Effector memory CD8-positive, alpha-beta T cell (primary cell): ENCODE results near the gene PDSS2.
"Not testable (repeated sequence)": the region's sequence is repeated elsewhere in the genome, so short reads cannot be mapped to it uniquely, and the experiment has no call there.

Source experiments
- ATAC-seq: fragments of 150-1000 bp; cut with Tn5 transposase; replicated peaks from 2 replicates; pipeline ENCODE4 v1.10.0; 2021; ENCODE audit warnings: mild to moderate bottlenecking, moderate library complexity
- DNase-seq, 3 experiments: peaks; one replicate each; pipeline ENCODE4 v3.0.0; 2021
- H3K27ac Mint-ChIP-seq, 2 donors: one replicate each; pipeline ENCODE4 v1.8.0; 2022; ENCODE audit warnings: mild to moderate bottlenecking in 2 of 2, mixed read lengths in 2 of 2, moderate library complexity in 2 of 2
- H3K27me3 Mint-ChIP-seq, 2 donors: one replicate each; pipeline ENCODE4 v1.8.0; 2022; ENCODE audit warnings: mixed read lengths in 2 of 2
- H3K36me3 Mint-ChIP-seq: one replicate; pipeline ENCODE4 v1.8.0; 2022; ENCODE audit warnings: mild to moderate bottlenecking, moderate library complexity, mixed read lengths; ENCODE audit not compliant: insufficient read depth
- H3K4me1 Mint-ChIP-seq, 2 donors: one replicate each; pipeline ENCODE4 v1.8.0; 2022; ENCODE audit warnings: low read depth in 2 of 2, mixed read lengths in 2 of 2
- H3K4me3 Mint-ChIP-seq, 2 donors: one replicate each; pipeline ENCODE4 v1.8.0; 2022; ENCODE audit warnings: mild to moderate bottlenecking in 2 of 2, mixed read lengths in 2 of 2, moderate library complexity in 2 of 2
- H3K9me3 Mint-ChIP-seq, 2 donors: one replicate each; pipeline ENCODE4 v1.8.0; 2022; ENCODE audit warnings: mixed read lengths in 2 of 2

Gene PDSS2

GRCh38 chr6:107489636-107490565 lies 30.5 kb upstream of the PDSS2 start, which contains the start of gene SOBP:
Gene SOBP, plus strand, starts transcription at chr6:107490117. Its CDS starts 500 bp downstream, at chr6:107490617.
- no peaks in the 10 kb centered on the region for H3K9me3 Mint-ChIP-seq
- H3K4me3 Mint-ChIP-seq = peak within 1 kb of the TSS; percentile 87 to 94
- peak within 1 kb of the TSS; percentile 37 to 61 for H3K27ac Mint-ChIP-seq
- ATAC-seq (peak; percentile 65), DNase-seq (peak; percentile 19 to 30 (median 30))
- H3K27me3 Mint-ChIP-seq = peaks cover 39 to 40% of the 10 kb centered on the region in 2 donors
- H3K4me1 Mint-ChIP-seq = peaks cover 13 to 21% of the 10 kb centered on the region in 2 donors
- peaks cover 6% of the 10 kb centered on the region for H3K36me3 Mint-ChIP-seq

- Mint-ChIP-seq H3K27ac (peak overlapping the region; percentile 37 to 61), H3K36me3 (peaks cover 6% of the 10 kb centered on the region), H3K4me1 (peaks cover 13 to 21% of the 10 kb centered on the region in 2 donors), H3K27me3 (peaks cover 43 to 46% of the 10 kb centered on the region in 2 donors), H3K4me3 (peak overlapping the region; percentile 87 to 94), H3K9me3 (no peaks in the 10 kb centered on the region)
- no peak for ATAC-seq
- DNase-seq = peak in 2 of 3 experiments; percentile 3 to 13
Observed at GRCh38 chr6:107488875-107489635, 29.7 kb upstream of the PDSS2 start.

- Mint-ChIP-seq H3K27ac (peak overlapping the region; percentile 37 to 61), H3K4me1 (peaks cover 13 to 21% of the 10 kb centered on the region in 2 donors), H3K9me3 (no peaks in the 10 kb centered on the region), H3K27me3 (peaks cover 46 to 47% of the 10 kb centered on the region in 2 donors), H3K4me3 (peak overlapping the region; percentile 87 to 94), H3K36me3 (peaks cover 6% of the 10 kb centered on the region)
- ATAC-seq (peak; percentile 6), DNase-seq (no peak)
Observed at GRCh38 chr6:107488174-107488874, 29.0 kb upstream of the PDSS2 start.

- ATAC-seq (no peak), DNase-seq (no peak)
- H3K4me3 Mint-ChIP-seq = no peak overlapping the region
- H3K27me3 Mint-ChIP-seq = peaks cover 62 to 73% of the 10 kb centered on the region in 2 donors
- H3K4me1 Mint-ChIP-seq = peaks cover 13 to 14% of the 10 kb centered on the region in 2 donors
- no peaks in the 10 kb centered on the region for H3K9me3 Mint-ChIP-seq
- no peaks in the 10 kb centered on the region for H3K36me3 Mint-ChIP-seq
- H3K27ac Mint-ChIP-seq = no peak overlapping the region
Observed at GRCh38 chr6:107485157-107485556, 25.8 kb upstream of the PDSS2 start.

DNA sequence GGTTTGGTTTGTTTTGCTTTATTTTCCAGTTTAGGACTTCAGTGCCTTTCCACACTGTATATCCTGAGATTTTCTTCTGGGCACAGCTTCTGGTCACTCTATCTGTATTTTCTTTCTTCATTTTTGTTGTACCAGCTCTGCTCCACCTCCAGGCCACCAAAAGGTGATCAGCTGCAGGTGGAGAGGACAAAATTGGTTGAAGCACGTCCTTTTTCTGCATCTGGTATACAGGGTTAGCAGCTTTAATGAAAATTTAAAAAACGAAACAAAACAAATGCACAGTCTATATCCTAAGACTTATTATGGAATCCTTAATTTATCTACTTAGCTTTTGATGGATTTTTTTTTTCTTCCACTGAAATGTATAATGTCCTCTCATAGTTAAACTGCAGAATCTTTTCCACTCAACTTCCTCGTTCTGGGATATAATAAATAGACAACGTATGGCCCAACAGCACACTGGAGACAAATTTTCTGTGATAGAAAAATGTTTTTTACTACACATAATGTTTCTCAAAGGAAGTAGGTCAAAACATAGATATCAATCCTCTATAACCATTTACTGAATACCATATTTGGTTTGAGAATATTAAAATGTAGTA lies 19.8 kb upstream of the PDSS2 start:
- DNase-seq = no peak
- no peaks in the 10 kb centered on the region for H3K9me3 Mint-ChIP-seq
- H3K27ac Mint-ChIP-seq = no peak overlapping the region
- no peak for ATAC-seq
- no peaks in the 10 kb centered on the region for H3K36me3 Mint-ChIP-seq
- H3K4me3 Mint-ChIP-seq = no peak overlapping the region
- H3K27me3 Mint-ChIP-seq = peaks cover 49 to 61% of the 10 kb centered on the region in 2 donors
- H3K4me1 Mint-ChIP-seq = no peaks in the 10 kb centered on the region

- not testable (repeated sequence) for ATAC-seq, H3K36me3 Mint-ChIP-seq, H3K4me1 Mint-ChIP-seq, H3K4me3 Mint-ChIP-seq, H3K27ac Mint-ChIP-seq, H3K9me3 Mint-ChIP-seq, DNase-seq
- H3K27me3 Mint-ChIP-seq = peaks cover 32 to 47% of the 10 kb centered on the region in 2 donors
Observed at GRCh38 chr6:107475826-107476225, 16.5 kb upstream of the PDSS2 start.

DNA sequence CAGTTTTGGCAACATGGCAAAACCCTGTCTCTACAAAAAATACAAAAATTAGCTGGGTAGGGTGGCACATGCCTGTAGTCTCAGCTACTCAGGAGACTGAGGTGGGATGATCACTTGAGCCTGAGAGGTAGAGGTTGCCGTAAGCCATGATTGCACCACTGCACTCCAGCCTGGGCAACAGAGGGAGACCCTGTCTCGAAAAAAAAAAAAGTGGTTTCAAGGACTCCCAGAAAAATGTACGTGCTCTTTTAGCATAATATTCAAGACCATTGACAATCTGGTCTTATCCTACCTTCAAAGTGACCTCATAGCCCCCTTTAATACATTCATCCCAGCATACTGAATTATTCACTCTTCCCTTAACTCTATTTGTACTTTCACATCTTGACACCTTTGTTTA lies 16.0 kb upstream of the PDSS2 start:
- not testable (repeated sequence) for H3K27ac Mint-ChIP-seq, ATAC-seq, DNase-seq, H3K9me3 Mint-ChIP-seq, H3K4me3 Mint-ChIP-seq, H3K4me1 Mint-ChIP-seq, H3K36me3 Mint-ChIP-seq
- H3K27me3 Mint-ChIP-seq = peaks cover 28 to 43% of the 10 kb centered on the region in 2 donors

GRCh38 chr6:107473660-107474059 lies 14.3 kb upstream of the PDSS2 start:
- H3K4me1 Mint-ChIP-seq = no peaks in the 10 kb centered on the region
- ATAC-seq (no peak), DNase-seq (no peak)
- peaks cover 22 to 35% of the 10 kb centered on the region in 2 donors for H3K27me3 Mint-ChIP-seq
- no peak overlapping the region for H3K27ac Mint-ChIP-seq
- H3K9me3 Mint-ChIP-seq = no peaks in the 10 kb centered on the region
- no peaks in the 10 kb centered on the region for H3K36me3 Mint-ChIP-seq
- no peak overlapping the region for H3K4me3 Mint-ChIP-seq

DNA sequence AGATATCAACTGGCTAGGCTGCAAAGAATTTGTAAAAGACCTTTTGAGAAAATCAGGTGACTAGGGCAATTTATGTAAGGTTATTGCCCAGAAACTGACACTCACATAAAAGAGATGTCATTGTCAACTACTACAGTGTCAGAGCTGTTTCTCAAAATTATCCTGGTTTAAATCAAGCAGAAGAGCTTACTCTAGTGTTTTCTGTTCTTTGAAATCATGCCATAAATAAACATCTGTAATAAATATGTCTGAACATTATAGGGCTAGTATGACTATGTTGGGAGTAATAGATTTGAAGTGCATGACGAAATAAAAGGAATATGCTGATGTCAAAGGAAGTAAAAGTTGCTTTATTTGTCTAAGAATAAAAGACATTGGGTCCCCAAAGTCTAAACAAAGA lies 11.0 kb upstream of the PDSS2 start:
- Mint-ChIP-seq H3K27me3 (peaks cover 25 to 48% of the 10 kb centered on the region in 2 donors), H3K4me3 (no peak overlapping the region), H3K27ac (no peak overlapping the region), H3K9me3 (no peaks in the 10 kb centered on the region), H3K4me1 (no peaks in the 10 kb centered on the region), H3K36me3 (no peaks in the 10 kb centered on the region)
- DNase-seq (no peak), ATAC-seq (no peak)

DNA sequence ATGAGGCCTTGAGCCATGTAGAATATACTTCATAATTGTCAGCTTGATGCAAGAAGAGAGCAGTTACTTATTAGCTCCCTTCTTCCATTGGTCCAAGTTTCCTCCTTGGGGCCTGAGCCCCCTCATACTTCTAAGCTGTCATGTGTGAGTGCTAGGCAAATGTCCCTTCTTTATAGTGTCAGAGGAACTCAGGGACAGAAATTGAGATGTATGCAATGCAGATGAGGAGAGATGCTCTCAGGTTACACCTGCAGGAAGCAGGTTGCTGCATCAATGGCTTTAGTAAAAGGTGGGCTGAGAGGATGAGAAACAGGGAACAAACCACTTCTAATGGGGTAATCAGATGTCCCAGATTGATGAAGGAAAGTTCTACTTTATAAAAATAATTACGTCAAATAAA lies 6.7 kb upstream of the PDSS2 start:
- H3K36me3 Mint-ChIP-seq = peaks cover 3% of the 10 kb centered on the region
- H3K4me3 Mint-ChIP-seq = no peak overlapping the region
- H3K9me3 Mint-ChIP-seq = no peaks in the 10 kb centered on the region
- H3K27me3 Mint-ChIP-seq = peaks cover 15 to 24% of the 10 kb centered on the region in 2 donors
- DNase-seq (no peak), ATAC-seq (no peak)
- H3K27ac Mint-ChIP-seq = no peak overlapping the region
- no peaks in the 10 kb centered on the region for H3K4me1 Mint-ChIP-seq

DNA sequence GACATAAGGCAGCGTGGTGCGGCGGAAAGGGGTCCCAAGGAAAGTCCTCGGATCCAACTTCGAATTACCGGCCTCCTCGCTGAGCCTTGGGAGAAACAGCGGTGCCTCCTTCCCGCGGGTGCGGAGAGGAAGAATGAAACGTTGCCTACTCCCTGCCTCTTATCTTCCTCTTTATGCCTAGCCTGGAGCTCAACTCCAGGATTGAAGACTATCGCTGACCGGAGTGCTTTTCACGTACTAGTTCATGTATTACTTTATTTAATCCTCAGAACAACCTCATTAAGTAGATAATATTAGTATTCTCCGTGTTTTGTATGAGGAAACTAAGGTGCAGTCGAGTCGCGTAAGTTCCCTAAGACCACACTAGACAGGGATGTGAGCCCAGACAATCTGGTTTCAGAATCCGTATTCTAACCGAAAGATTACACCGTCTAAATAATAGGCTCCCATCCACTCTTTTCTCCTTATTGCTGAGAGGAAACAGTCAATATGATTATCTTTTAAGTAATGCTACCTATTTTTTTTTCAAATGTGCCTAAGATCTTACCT lies 793 bp upstream of the PDSS2 start:
- peak overlapping the region; percentile 89 to 94 for H3K27ac Mint-ChIP-seq
- H3K4me3 Mint-ChIP-seq = peak overlapping the region; percentile 94 to 99
- DNase-seq (no peak), ATAC-seq (no peak)
- peaks cover 14 to 23% of the 10 kb centered on the region in 2 donors for H3K4me1 Mint-ChIP-seq
- peaks cover 18% of the 10 kb centered on the region for H3K36me3 Mint-ChIP-seq
- no peaks in the 10 kb centered on the region for H3K9me3 Mint-ChIP-seq
- no peaks in the 10 kb centered on the region for H3K27me3 Mint-ChIP-seq

DNA sequence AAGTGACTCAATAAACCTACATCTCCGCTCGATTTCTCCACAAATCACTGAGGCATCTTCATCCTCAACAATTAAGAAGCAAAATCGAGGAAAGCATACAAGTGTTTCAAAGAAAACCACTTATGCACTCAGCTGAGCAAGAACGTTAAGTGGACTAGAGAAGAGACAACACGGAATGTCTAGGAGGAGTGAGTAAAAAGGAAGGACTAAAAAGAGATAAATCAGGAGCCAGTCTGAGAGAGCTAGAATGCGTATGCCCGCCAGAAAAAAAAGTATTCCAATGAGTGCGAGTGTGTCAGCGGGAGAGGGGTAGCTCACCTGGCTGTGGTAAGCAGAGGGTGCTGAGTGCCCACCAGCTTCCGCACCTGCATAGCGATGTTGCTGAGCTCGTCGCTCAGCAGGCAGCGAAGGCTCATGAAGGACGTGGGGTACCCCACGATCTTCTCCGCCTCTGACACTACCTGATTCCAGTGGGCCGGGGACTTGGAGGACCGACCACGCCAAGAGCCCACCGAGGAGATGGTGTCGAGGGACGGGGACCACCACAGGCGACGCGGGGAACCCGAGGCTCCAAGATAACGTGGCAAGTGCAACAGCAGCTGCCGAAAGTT lies 587 bp downstream of the PDSS2 start:
- peaks cover 19% of the 10 kb centered on the region for H3K36me3 Mint-ChIP-seq
- H3K4me3 Mint-ChIP-seq = peak overlapping the region; percentile 94 to 99
- H3K27ac Mint-ChIP-seq = peak overlapping the region; percentile 89 to 94
- peaks cover 14 to 27% of the 10 kb centered on the region in 2 donors for H3K4me1 Mint-ChIP-seq
- no peaks in the 10 kb centered on the region for H3K9me3 Mint-ChIP-seq
- no peaks in the 10 kb centered on the region for H3K27me3 Mint-ChIP-seq
- DNase-seq (peak in 1 of 3 experiments; percentile 4), ATAC-seq (peak; percentile 18)
